Thoracic aorta (tissue), 2 donors: Measurements from ENCODE around the gene IQCH. TPM values are rescaled to one million over a fixed set of nuclear protein-coding genes. Genes with fewer than 3 reads are reported as not detected.

Experiments
- ATAC-seq: fragments of 150-250 bp; one replicate; pipeline ENCODE4 v1.8.0; 2017; ENCODE audit warnings: low read depth; ENCODE audit not compliant: insufficient number of reproducible peaks, low FRiP score
- DNase-seq: peaks from one replicate; pipeline ENCODE4 v3.0.0-alpha.2; 2020; ENCODE audit warnings: low spot score
- H3K27ac ChIP-seq, 2 donors: fragments of 200-600 bp; sonication (generic); 1 replicate in 1 of 2; 2 replicates in 1 of 2; pipeline ENCODE4 v1.5.1; 2016; ENCODE audit warnings: mild to moderate bottlenecking in 2 of 2, moderate library complexity in 2 of 2
- H3K27me3 ChIP-seq: fragments of 200-600 bp; sonication (generic); replicated peaks from 2 replicates; pipeline ENCODE4 v1.6.0; 2016; ENCODE audit warnings: mild to moderate bottlenecking; ENCODE audit not compliant: insufficient read depth
- H3K36me3 ChIP-seq: fragments of 200-600 bp; sonication (generic); one replicate; pipeline ENCODE4 v1.5.1; 2016
- H3K4me1 ChIP-seq, 2 donors: fragments of 200-600 bp; sonication (generic); 1 replicate in 1 of 2; 2 replicates in 1 of 2; pipeline versions ENCODE4 v1.5.1 to v1.6.0; 2016; ENCODE audit warnings: low read depth in 2 of 2, mild to moderate bottlenecking in 1 of 2; ENCODE audit not compliant: control insufficient read depth in 1 of 2
- H3K4me3 ChIP-seq: fragments of 200-600 bp; sonication (generic); 2 replicates; pipeline ENCODE4 v1.5.1; 2016; ENCODE audit warnings: mild to moderate bottlenecking
- H3K9me3 ChIP-seq: fragments of 200-600 bp; sonication (generic); 2 replicates; pipeline ENCODE4 v1.5.1; 2016
- total RNA-seq, 2 donors: library from RNA; depleted of rRNA; stranded (reverse); fragments of >200 nt; gene quantifications; one replicate each; pipeline versions ENCODE4 v1.1.0 to v1.2.3, GENCODE V29; 2016
- TF ChIP-seq, protein P1 (sequence below): fragments of 200-600 bp; sonication (generic); IDR thresholded peaks from one replicate; pipeline ENCODE4 v1.5.1; 2019; ENCODE audit warnings: antibody characterized with exemption

Gene IQCH
- total RNA-seq, 2 donors from 2014 or later: 0.14 to 2.3 TPM

- H3K4me1 ChIP-seq: no peaks in the 10 kb centered on the region
- H3K36me3 ChIP-seq: no peaks in the 10 kb centered on the region
- no peak overlapping the region for H3K4me3 ChIP-seq
- no peaks in the 10 kb centered on the region for H3K27me3 ChIP-seq
- ATAC-seq (no peak), DNase-seq (no peak)
- H3K9me3 ChIP-seq: no peaks in the 10 kb centered on the region
- H3K27ac ChIP-seq: no peak overlapping the region
- TF ChIP-seq, protein P1, sequence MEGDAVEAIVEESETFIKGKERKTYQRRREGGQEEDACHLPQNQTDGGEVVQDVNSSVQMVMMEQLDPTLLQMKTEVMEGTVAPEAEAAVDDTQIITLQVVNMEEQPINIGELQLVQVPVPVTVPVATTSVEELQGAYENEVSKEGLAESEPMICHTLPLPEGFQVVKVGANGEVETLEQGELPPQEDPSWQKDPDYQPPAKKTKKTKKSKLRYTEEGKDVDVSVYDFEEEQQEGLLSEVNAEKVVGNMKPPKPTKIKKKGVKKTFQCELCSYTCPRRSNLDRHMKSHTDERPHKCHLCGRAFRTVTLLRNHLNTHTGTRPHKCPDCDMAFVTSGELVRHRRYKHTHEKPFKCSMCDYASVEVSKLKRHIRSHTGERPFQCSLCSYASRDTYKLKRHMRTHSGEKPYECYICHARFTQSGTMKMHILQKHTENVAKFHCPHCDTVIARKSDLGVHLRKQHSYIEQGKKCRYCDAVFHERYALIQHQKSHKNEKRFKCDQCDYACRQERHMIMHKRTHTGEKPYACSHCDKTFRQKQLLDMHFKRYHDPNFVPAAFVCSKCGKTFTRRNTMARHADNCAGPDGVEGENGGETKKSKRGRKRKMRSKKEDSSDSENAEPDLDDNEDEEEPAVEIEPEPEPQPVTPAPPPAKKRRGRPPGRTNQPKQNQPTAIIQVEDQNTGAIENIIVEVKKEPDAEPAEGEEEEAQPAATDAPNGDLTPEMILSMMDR: no peak
These were observed 150.9 kb downstream of the IQCH start for GRCh38 chr15:67405208-67406191.

GRCh38 chr15:67406257-67406861, 151.8 kb downstream of the IQCH start:
- TF ChIP-seq, protein P1: no peak
- no peak overlapping the region for H3K4me3 ChIP-seq
- ATAC-seq (no peak), DNase-seq (no peak)
- no peaks in the 10 kb centered on the region for H3K27me3 ChIP-seq
- no peaks in the 10 kb centered on the region for H3K4me1 ChIP-seq
- H3K27ac ChIP-seq: no peak overlapping the region
- H3K9me3 ChIP-seq: no peaks in the 10 kb centered on the region
- no peaks in the 10 kb centered on the region for H3K36me3 ChIP-seq

GRCh38 chr15:67407786-67408185, 153.2 kb downstream of the IQCH start:
- ATAC-seq: no peak
- no peaks in the 10 kb centered on the region for H3K27me3 ChIP-seq
- no peaks in the 10 kb centered on the region for H3K9me3 ChIP-seq
- TF ChIP-seq, protein P1: no peak
- H3K36me3 ChIP-seq: no peaks in the 10 kb centered on the region
- H3K27ac ChIP-seq: no peak overlapping the region
- H3K4me3 ChIP-seq: no peak overlapping the region
- H3K4me1 ChIP-seq: no peaks in the 10 kb centered on the region
- DNase-seq: no peak

DNA sequence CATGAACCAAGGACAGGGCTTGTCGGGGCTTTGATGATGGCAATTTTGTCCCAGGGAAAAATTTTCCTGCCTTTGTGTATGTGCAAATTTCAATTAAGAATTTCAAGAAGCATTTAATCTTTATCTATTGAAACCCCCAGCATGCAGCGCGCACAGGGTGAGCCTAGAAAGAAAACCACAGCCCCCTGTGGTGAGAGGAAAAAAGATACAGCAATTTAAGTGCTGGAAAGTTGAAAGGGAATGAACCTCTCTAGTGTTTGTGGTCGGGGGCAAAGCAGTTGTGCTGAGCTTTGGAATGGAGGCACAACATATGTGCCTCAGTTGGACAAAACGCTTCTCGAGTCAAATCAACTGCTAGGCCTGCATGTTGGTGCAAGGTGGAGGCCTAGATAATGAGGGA, 154.6 kb downstream of the IQCH start:
- Histone ChIP-seq H3K9me3 (no peaks in the 10 kb centered on the region), H3K27me3 (no peaks in the 10 kb centered on the region), H3K27ac (no peak overlapping the region), H3K36me3 (no peaks in the 10 kb centered on the region), H3K4me1 (no peaks in the 10 kb centered on the region), H3K4me3 (no peak overlapping the region)
- TF ChIP-seq, protein P1: no peak
- DNase-seq: no peak
- ATAC-seq: no peak

- H3K27me3 ChIP-seq: no peaks in the 10 kb centered on the region
- ATAC-seq (no peak), DNase-seq (no peak)
- no peak overlapping the region for H3K27ac ChIP-seq
- H3K4me3 ChIP-seq: no peak overlapping the region
- H3K9me3 ChIP-seq: no peaks in the 10 kb centered on the region
- H3K36me3 ChIP-seq: no peaks in the 10 kb centered on the region
- no peaks in the 10 kb centered on the region for H3K4me1 ChIP-seq
- TF ChIP-seq, protein P1: no peak
These were observed 156.9 kb downstream of the IQCH start for GRCh38 chr15:67411486-67411885.
